ENCODE measurements around the gene CCSER1.
"Not testable (repeated sequence)": the region's sequence is repeated elsewhere in the genome, so short reads cannot be mapped to it uniquely, and the experiment has no call there.

Gene CCSER1

GRCh38 chr4:91322961-91323360 lies 1195.8 kb downstream of the CCSER1 start:
- Histone ChIP-seq H2BK5ac (ENCODE audit: low read depth, low read length, poor library complexity) (no peak overlapping the region), H3K4ac (ENCODE audit: low read depth, low read length) (no peak overlapping the region), H3K27ac (ENCODE audit: low read depth, low read length) (no peak overlapping the region), H2BK120ac (ENCODE audit: insufficient read depth, low read length, poor library complexity) (no peak overlapping the region), H3K4me3 (ENCODE audit: low read depth, low read length) (no peak overlapping the region), H4K8ac (ENCODE audit: low read depth, low read length) (no peak overlapping the region), H3K18ac (ENCODE audit: low read length) (no peak overlapping the region), H2BK12ac (ENCODE audit: low read length) (no peak overlapping the region), H3K4me1 (ENCODE audit: control insufficient read depth in 1 of 2, insufficient read depth in 2 of 2, low read length in 2 of 2) (no peaks in the 10 kb centered on the region), H3K9ac (ENCODE audit: low read length) (no peak overlapping the region), H3K79me1 (ENCODE audit: low read length) (no peaks in the 10 kb centered on the region), H3K23ac (ENCODE audit: low read length) (peak overlapping the region; percentile 33), H3K9me3 (ENCODE audit: insufficient read depth, low read depth, low read length) (peaks cover 6% of the 10 kb centered on the region), H3K79me2 (ENCODE audit: control insufficient read depth, insufficient read depth, low read length, poor library complexity) (no peaks in the 10 kb centered on the region), H2AFZ (ENCODE audit: insufficient read depth, low read length, poor library complexity) (no peak overlapping the region), H3K4me2 (ENCODE audit: low read length) (no peak overlapping the region), H2AK5ac (ENCODE audit: low read length) (no peak overlapping the region), H4K12ac (ENCODE audit: low read depth, low read length) (no peak overlapping the region), H3K36me3 (ENCODE audit: control insufficient read depth in 1 of 2, insufficient read depth in 2 of 2, low read length in 2 of 2) (no peaks in the 10 kb centered on the region), H3K14ac (ENCODE audit: low read length) (no peak overlapping the region), H4K91ac (ENCODE audit: low read depth, low read length) (no peak overlapping the region), H3K27me3 (ENCODE audit: insufficient read depth, low read length) (no peaks in the 10 kb centered on the region)
- no CpG with 5 or more reads among the region's 1 CpG for WGBS (ENCODE audit: extremely low coverage, insufficient coverage, insufficient read length)
- peak; percentile 56 to 57 for DNase-seq

- H3K4me1 ChIP-seq (ENCODE audit: control insufficient read depth in 1 of 2, insufficient read depth in 2 of 2, low read length in 2 of 2): no peaks in the 10 kb centered on the region
- no peak overlapping the region for H2AFZ ChIP-seq (ENCODE audit: insufficient read depth, low read length, poor library complexity)
- no peak overlapping the region for H3K4me3 ChIP-seq (ENCODE audit: low read depth, low read length)
- H3K9me3 ChIP-seq (ENCODE audit: insufficient read depth, low read depth, low read length): peaks cover 6% of the 10 kb centered on the region
- no peak overlapping the region for H4K8ac ChIP-seq (ENCODE audit: low read depth, low read length)
- H2BK5ac ChIP-seq (ENCODE audit: low read depth, low read length, poor library complexity): no peak overlapping the region
- no peak overlapping the region for H4K91ac ChIP-seq (ENCODE audit: low read depth, low read length)
- no peak overlapping the region for H2AK5ac ChIP-seq (ENCODE audit: low read length)
- WGBS (ENCODE audit: extremely low coverage, insufficient coverage, insufficient read length): no CpG with 5 or more reads among the region's 1 CpG
- H3K14ac ChIP-seq (ENCODE audit: low read length): no peak overlapping the region
- H3K4ac ChIP-seq (ENCODE audit: low read depth, low read length): no peak overlapping the region
- H3K4me2 ChIP-seq (ENCODE audit: low read length): no peak overlapping the region
- no peaks in the 10 kb centered on the region for H3K36me3 ChIP-seq (ENCODE audit: control insufficient read depth in 1 of 2, insufficient read depth in 2 of 2, low read length in 2 of 2)
- H3K18ac ChIP-seq (ENCODE audit: low read length): no peak overlapping the region
- no peaks in the 10 kb centered on the region for H3K79me2 ChIP-seq (ENCODE audit: control insufficient read depth, insufficient read depth, low read length, poor library complexity)
- H2BK120ac ChIP-seq (ENCODE audit: insufficient read depth, low read length, poor library complexity): no peak overlapping the region
- H4K12ac ChIP-seq (ENCODE audit: low read depth, low read length): no peak overlapping the region
- no peak overlapping the region for H3K9ac ChIP-seq (ENCODE audit: low read length)
- no peaks in the 10 kb centered on the region for H3K79me1 ChIP-seq (ENCODE audit: low read length)
- H2BK12ac ChIP-seq (ENCODE audit: low read length): no peak overlapping the region
- no peak for DNase-seq
- no peak overlapping the region for H3K27ac ChIP-seq (ENCODE audit: low read depth, low read length)
- H3K27me3 ChIP-seq (ENCODE audit: insufficient read depth, low read length): no peaks in the 10 kb centered on the region
- no peak overlapping the region for H3K23ac ChIP-seq (ENCODE audit: low read length)
Measured at GRCh38 chr4:91325495-91325894, 1198.3 kb downstream of the CCSER1 start.

GRCh38 chr4:91326167-91326566 lies 1199.0 kb downstream of the CCSER1 start:
- not testable (repeated sequence) for H3K14ac ChIP-seq (ENCODE audit: low read length); H3K4ac ChIP-seq (ENCODE audit: low read depth, low read length); H3K4me1 ChIP-seq (ENCODE audit: control insufficient read depth in 1 of 2, insufficient read depth in 2 of 2, low read length in 2 of 2); H3K36me3 ChIP-seq (ENCODE audit: control insufficient read depth in 1 of 2, insufficient read depth in 2 of 2, low read length in 2 of 2); H3K18ac ChIP-seq (ENCODE audit: low read length); H2AK5ac ChIP-seq (ENCODE audit: low read length); H3K4me3 ChIP-seq (ENCODE audit: low read depth, low read length); H3K79me2 ChIP-seq (ENCODE audit: control insufficient read depth, insufficient read depth, low read length, poor library complexity); H4K12ac ChIP-seq (ENCODE audit: low read depth, low read length); DNase-seq; H3K27me3 ChIP-seq (ENCODE audit: insufficient read depth, low read length); H3K4me2 ChIP-seq (ENCODE audit: low read length); H2BK12ac ChIP-seq (ENCODE audit: low read length); H3K79me1 ChIP-seq (ENCODE audit: low read length); H3K23ac ChIP-seq (ENCODE audit: low read length); H3K9me3 ChIP-seq (ENCODE audit: insufficient read depth, low read depth, low read length); H2BK5ac ChIP-seq (ENCODE audit: low read depth, low read length, poor library complexity); H2BK120ac ChIP-seq (ENCODE audit: insufficient read depth, low read length, poor library complexity); H4K8ac ChIP-seq (ENCODE audit: low read depth, low read length); H3K9ac ChIP-seq (ENCODE audit: low read length); H4K91ac ChIP-seq (ENCODE audit: low read depth, low read length); H2AFZ ChIP-seq (ENCODE audit: insufficient read depth, low read length, poor library complexity); H3K27ac ChIP-seq (ENCODE audit: low read depth, low read length)
- WGBS (ENCODE audit: extremely low coverage, insufficient coverage, insufficient read length): no CpG with 5 or more reads among the region's 2 CpGs

DNA sequence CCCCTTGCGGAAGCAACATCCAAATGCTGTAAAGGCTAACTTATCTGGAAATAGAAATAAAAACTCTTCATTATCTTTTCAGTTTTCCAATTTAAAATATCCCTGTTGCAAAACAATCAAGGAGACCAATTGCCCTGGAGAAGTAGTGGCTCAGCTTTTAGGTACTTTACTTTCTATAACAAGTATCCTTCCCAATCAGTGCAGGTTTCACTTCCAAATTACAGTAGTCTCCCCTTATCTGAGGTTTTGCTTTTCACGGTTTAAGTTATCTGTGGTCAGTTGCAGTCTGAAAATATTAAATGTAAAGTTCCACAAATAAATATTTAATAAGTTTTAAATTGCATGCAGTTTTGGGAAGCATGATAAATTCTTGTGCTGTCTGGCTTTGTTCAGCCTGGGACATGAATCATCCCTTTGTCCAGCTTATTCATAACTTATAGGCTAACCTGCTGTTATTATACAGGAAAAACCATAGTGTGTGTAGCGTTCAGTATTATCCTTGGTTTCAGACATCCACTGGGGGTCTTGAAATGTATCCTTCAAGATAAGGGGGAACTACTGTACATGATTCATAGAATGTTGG lies 1203.5 kb downstream of the CCSER1 start:
- Histone ChIP-seq H3K4ac (ENCODE audit: low read depth, low read length) (no peak overlapping the region), H3K4me1 (ENCODE audit: control insufficient read depth in 1 of 2, insufficient read depth in 2 of 2, low read length in 2 of 2) (no peaks in the 10 kb centered on the region), H3K9ac (ENCODE audit: low read length) (no peak overlapping the region), H3K23ac (ENCODE audit: low read length) (no peak overlapping the region), H2BK12ac (ENCODE audit: low read length) (no peak overlapping the region), H3K9me3 (ENCODE audit: insufficient read depth, low read depth, low read length) (peaks cover 6% of the 10 kb centered on the region), H3K79me1 (ENCODE audit: low read length) (no peaks in the 10 kb centered on the region), H2BK5ac (ENCODE audit: low read depth, low read length, poor library complexity) (no peak overlapping the region), H3K4me3 (ENCODE audit: low read depth, low read length) (no peak overlapping the region), H2AK5ac (ENCODE audit: low read length) (no peak overlapping the region), H3K27me3 (ENCODE audit: insufficient read depth, low read length) (no peaks in the 10 kb centered on the region), H4K91ac (ENCODE audit: low read depth, low read length) (no peak overlapping the region), H3K79me2 (ENCODE audit: control insufficient read depth, insufficient read depth, low read length, poor library complexity) (no peaks in the 10 kb centered on the region), H4K8ac (ENCODE audit: low read depth, low read length) (no peak overlapping the region), H3K36me3 (ENCODE audit: control insufficient read depth in 1 of 2, insufficient read depth in 2 of 2, low read length in 2 of 2) (no peaks in the 10 kb centered on the region), H3K4me2 (ENCODE audit: low read length) (no peak overlapping the region), H2BK120ac (ENCODE audit: insufficient read depth, low read length, poor library complexity) (no peak overlapping the region), H4K12ac (ENCODE audit: low read depth, low read length) (no peak overlapping the region), H3K27ac (ENCODE audit: low read depth, low read length) (no peak overlapping the region), H3K18ac (ENCODE audit: low read length) (no peak overlapping the region), H3K14ac (ENCODE audit: low read length) (no peak overlapping the region), H2AFZ (ENCODE audit: insufficient read depth, low read length, poor library complexity) (no peak overlapping the region)
- DNase-seq: no peak
- WGBS (ENCODE audit: extremely low coverage, insufficient coverage, insufficient read length): no CpG with 5 or more reads among the region's 3 CpGs

Data from trophoblast cell (in vitro differentiated cells and primary cell).